HL-60 (cell line): ENCODE results near the gene CKMT1B.
"Not testable (repeated sequence)": the region's sequence is repeated elsewhere in the genome, so short reads cannot be mapped to it uniquely, and the experiment has no call there.

Experiments
- DNase-seq, 2 experiments: peaks; one replicate each; pipeline ENCODE4 v3.0.0-alpha.2; 2010 to 2020; ENCODE audit warnings: low read depth in 1 of 2, low spot score in 1 of 2
- H3K27ac ChIP-seq: fragments of 250-450 bp; sonication (Bioruptor Pico); replicated peaks from 2 replicates; pipeline ENCODE4 v1.5.1; 2020; ENCODE audit warnings: mild to moderate bottlenecking, moderate library complexity
- H3K27me3 ChIP-seq: fragments of 250-450 bp; sonication (Bioruptor Pico); 2 replicates; pipeline ENCODE4 v1.5.1; 2021; ENCODE audit warnings: mild to moderate bottlenecking, moderate library complexity; ENCODE audit not compliant: insufficient read depth, poor library complexity, severe bottlenecking
- H3K4me3 ChIP-seq: replicated peaks from 2 replicates; pipeline ENCODE4 v1.5.1; 2011; ENCODE audit warnings: mild to moderate bottlenecking, control low read depth, low read length; ENCODE audit not compliant: insufficient read depth
- GABPA ChIP-seq: IDR thresholded peaks from 2 replicates; pipeline ENCODE4 v1.6.1; 2012; ENCODE audit warnings: low read depth
- POLR2AphosphoS5 ChIP-seq: IDR thresholded peaks from 2 replicates; pipeline ENCODE4 v1.6.1; 2012; ENCODE audit warnings: low read depth
- SPI1 ChIP-seq: IDR thresholded peaks from 2 replicates; pipeline ENCODE4 v1.6.1; 2012; ENCODE audit warnings: low read depth, mild to moderate bottlenecking, borderline replicate concordance
- TF ChIP-seq, protein P1 (sequence below): IDR thresholded peaks from one replicate; pipeline ENCODE4 v1.5.1; 2011; ENCODE audit warnings: low read length, control low read depth, inconsistent platforms; ENCODE audit not compliant: insufficient read depth
- TF ChIP-seq, protein P2 (sequence below): IDR thresholded peaks from 2 replicates; pipeline ENCODE4 v1.6.1; 2012; ENCODE audit warnings: low read depth; ENCODE audit not compliant: insufficient replicate concordance

The CKMT1B gene

DNA sequence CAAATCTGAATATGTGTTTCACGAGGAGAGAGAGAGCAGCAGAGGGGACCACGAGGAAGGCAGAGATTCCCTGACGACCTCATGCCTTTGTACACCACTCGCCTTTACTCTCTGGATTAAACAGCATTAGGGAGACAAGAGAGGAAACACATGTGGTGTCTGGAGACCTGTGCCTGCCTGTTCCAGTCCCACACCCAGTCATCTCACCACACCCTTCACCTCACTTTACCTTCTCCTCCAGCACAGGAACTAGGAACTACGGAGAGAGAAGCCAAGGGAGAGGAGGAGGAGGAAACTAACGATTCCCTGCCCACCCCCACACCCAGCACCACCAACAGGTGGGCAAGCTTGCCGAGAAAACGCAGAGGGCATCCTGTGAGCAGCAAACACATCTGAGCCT is 986 bp upstream of the CKMT1B start:
- H3K27me3 ChIP-seq, DNase-seq, H3K27ac ChIP-seq, H3K4me3 ChIP-seq: not testable (repeated sequence)

DNA sequence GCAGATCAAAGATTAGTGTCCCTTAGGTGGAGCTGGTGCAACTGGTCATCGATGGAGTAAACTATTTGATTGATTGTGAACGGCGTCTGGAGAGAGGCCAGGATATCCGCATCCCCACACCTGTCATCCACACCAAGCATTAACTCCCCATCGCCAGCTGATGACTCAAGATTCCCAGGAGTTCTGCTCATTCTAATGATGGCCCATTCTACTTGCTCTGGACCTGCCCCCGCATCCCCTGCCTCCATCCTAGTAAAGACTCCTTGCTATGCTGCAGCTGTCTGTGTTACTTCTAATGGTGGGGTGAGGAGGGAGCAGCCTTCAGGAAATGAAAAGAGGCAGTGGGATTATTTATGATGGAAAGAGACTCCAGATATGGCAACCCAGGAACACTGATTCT is 5.3 kb downstream of the CKMT1B start:
- H3K27me3 ChIP-seq, H3K27ac ChIP-seq, H3K4me3 ChIP-seq, DNase-seq: not testable (repeated sequence)

DNA sequence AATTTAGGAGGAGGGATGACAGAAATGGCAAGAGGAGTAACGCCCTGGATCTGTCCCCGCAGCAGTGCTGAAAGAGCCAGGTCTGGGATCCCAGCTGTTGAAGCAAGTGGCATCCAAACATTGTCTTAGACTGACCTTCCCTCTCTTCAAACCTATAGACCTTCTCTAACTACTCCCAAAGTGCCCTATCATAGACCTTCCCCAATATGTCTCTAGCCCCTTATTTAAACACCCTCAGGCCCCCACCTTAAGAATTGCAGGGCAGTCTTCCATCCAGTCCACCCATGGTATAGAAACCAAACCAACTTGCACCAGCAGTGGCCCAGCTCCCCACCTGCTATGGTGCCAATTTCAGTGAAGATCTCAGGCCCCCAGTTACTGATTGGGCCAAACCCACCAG is 6.4 kb downstream of the CKMT1B start:
- not testable (repeated sequence) for H3K27ac ChIP-seq, H3K4me3 ChIP-seq, H3K27me3 ChIP-seq, DNase-seq

DNA sequence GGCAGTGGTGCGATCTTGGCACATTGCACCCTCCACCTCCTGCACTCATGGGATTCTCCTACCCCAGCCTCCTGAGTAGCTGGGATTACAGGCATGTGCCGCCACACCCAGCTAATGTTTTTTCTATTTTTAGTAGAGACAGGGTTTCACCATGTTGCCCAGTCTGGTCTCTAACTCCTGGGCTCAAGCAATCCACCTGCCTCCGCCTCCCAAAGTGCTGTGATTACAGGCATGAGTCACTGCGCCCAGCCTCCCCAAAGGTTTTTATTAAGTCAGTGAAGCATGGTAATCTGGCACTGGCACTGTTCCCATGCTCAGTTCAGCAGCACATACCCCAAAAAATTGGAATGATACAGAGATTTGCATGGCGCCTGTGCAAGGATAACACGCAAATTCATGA is 8.4 kb downstream of the CKMT1B start:
- DNase-seq, H3K27me3 ChIP-seq, H3K4me3 ChIP-seq, H3K27ac ChIP-seq: not testable (repeated sequence)

DNA sequence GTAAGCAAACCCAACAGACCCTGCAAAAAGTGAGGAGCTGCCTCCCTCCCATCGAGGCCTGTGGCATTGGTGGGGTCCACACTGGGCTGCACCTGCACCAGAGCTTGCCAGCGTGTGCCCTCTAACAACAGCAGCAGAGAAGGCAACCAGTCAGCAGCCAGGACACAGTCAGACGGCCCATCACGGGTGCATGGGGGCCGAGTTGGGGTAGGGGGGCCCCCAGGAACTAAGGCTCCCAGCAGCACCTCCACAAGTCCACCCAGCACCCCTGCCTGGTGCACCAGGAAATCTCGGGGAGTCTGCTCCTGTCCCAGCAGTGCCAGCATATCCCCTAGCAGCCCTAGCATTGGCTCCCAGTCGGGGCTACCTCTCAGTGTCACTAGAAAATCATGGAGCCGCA is 23.9 kb downstream of the CKMT1B start:
- DNase-seq, H3K27ac ChIP-seq, H3K27me3 ChIP-seq, H3K4me3 ChIP-seq: not testable (repeated sequence)

DNA sequence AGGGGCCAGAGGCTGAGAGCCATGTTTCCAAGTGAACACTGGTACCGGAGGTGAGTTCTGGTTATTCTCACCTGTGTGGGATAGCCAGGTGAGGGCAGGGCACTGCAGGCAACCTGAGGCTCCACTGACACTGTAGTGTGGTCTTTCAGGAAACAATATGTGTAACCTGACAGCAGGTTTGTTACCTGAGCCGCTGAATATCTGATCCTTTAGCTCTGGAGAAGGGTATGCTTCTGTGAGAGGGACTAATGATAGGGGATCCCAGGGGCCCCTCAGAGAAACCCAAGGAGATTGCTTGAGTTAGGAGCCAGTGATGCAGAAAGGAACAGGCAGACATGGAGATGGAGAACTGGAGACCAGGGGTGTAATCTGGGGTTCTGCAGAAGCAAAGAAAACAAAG is 24.9 kb downstream of the CKMT1B start, which contains the start of gene STRC:
Gene STRC, minus strand, starts transcription at position 101 of the 400 bp plus-strand sequence. Its CDS starts 78 bp downstream, at position 23.
- not testable (repeated sequence) for H3K27me3 ChIP-seq, H3K27ac ChIP-seq

DNA sequence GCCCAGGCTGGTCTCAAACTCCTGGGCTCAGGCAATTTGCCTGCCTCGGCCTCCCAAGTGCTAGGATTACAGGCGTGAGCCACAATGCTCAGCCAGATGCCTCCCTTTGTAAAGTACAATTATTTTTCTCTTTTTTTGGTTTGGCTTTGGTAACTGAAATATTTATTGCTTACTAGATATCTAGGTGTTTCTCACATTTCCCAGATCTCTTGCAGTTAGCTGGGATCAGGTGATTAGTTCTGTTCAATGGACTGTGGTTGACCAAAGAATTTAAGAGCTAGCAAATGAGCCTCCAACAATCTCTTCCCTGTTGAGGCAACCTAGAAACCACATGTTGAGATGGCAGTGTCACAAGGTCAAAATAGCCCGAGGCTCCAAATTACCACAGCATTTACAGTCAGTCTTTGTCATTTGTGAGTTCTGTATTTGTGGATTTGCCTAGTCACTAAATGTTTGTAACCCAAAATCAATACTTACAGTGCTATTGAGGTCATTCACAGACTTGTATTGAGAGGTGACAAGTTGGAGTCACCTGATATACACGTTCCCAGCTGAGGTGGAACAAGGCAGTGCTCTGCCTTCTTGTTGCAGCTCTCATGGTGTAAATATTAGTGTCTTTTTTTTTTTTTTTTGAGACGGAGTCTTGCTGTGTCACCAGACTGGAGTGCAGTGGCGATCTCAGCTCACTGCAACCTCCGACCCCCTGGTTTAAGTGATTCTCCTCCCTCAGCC is 28.4 kb downstream of the CKMT1B start:
- H3K27me3 ChIP-seq, H3K4me3 ChIP-seq, DNase-seq, H3K27ac ChIP-seq: not testable (repeated sequence)

More for the DNA sequence above, 24.9 kb downstream of the CKMT1B start, which contains the start of gene STRC:
- not testable (repeated sequence) for DNase-seq, H3K4me3 ChIP-seq

DNA sequence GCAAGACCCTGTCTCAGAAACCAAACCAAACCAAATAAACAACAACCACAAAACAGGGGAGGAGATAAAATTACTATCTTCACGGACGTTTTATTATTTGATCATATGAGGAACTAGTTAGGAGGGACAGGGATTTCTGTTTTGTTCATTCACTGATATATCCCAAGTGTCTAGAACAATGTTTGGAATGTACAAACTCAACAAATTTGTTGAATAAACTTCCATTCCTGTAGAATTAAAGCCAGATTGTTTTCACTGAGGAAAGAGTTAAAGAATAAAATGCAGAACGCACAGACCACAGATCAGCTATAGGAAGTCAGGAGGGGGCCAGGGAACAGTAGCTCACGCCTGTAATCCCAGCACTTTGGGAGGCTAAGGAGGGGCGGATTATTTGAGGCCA is 31.3 kb downstream of the CKMT1B start:
- Histone ChIP-seq H3K4me3 (no peak overlapping the region), H3K27ac (no peak overlapping the region), H3K27me3 (no peaks in the 10 kb centered on the region)
- DNase-seq = no peak
- TF ChIP-seq GABPA = no peak
- no peak for TF ChIP-seq SPI1
- TF ChIP-seq, protein P1, sequence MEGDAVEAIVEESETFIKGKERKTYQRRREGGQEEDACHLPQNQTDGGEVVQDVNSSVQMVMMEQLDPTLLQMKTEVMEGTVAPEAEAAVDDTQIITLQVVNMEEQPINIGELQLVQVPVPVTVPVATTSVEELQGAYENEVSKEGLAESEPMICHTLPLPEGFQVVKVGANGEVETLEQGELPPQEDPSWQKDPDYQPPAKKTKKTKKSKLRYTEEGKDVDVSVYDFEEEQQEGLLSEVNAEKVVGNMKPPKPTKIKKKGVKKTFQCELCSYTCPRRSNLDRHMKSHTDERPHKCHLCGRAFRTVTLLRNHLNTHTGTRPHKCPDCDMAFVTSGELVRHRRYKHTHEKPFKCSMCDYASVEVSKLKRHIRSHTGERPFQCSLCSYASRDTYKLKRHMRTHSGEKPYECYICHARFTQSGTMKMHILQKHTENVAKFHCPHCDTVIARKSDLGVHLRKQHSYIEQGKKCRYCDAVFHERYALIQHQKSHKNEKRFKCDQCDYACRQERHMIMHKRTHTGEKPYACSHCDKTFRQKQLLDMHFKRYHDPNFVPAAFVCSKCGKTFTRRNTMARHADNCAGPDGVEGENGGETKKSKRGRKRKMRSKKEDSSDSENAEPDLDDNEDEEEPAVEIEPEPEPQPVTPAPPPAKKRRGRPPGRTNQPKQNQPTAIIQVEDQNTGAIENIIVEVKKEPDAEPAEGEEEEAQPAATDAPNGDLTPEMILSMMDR = no peak
- no peak for TF ChIP-seq POLR2AphosphoS5
- TF ChIP-seq, protein P2, sequence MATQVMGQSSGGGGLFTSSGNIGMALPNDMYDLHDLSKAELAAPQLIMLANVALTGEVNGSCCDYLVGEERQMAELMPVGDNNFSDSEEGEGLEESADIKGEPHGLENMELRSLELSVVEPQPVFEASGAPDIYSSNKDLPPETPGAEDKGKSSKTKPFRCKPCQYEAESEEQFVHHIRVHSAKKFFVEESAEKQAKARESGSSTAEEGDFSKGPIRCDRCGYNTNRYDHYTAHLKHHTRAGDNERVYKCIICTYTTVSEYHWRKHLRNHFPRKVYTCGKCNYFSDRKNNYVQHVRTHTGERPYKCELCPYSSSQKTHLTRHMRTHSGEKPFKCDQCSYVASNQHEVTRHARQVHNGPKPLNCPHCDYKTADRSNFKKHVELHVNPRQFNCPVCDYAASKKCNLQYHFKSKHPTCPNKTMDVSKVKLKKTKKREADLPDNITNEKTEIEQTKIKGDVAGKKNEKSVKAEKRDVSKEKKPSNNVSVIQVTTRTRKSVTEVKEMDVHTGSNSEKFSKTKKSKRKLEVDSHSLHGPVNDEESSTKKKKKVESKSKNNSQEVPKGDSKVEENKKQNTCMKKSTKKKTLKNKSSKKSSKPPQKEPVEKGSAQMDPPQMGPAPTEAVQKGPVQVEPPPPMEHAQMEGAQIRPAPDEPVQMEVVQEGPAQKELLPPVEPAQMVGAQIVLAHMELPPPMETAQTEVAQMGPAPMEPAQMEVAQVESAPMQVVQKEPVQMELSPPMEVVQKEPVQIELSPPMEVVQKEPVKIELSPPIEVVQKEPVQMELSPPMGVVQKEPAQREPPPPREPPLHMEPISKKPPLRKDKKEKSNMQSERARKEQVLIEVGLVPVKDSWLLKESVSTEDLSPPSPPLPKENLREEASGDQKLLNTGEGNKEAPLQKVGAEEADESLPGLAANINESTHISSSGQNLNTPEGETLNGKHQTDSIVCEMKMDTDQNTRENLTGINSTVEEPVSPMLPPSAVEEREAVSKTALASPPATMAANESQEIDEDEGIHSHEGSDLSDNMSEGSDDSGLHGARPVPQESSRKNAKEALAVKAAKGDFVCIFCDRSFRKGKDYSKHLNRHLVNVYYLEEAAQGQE = no peak

DNA sequence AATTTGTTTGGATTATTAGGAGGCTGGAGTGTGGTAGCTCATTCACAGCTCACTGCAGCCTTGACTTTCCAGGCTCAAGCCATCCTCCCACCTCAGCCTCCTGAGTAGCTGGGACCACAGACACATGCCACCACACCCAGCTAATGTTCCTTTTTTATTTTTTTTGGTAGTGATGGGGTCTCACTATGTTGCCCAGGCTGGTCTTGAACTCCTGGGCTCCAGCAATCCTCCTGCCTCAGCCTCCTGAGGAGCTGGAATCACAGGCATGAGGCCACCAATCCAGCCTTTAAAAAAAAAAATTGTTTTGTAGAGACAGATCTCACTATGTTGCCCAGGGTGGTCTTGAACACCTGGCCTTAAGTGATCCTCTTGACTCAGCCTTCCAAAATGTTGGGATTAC is 33.1 kb downstream of the CKMT1B start:
- H3K27ac ChIP-seq, DNase-seq, H3K27me3 ChIP-seq, H3K4me3 ChIP-seq: not testable (repeated sequence)

DNA sequence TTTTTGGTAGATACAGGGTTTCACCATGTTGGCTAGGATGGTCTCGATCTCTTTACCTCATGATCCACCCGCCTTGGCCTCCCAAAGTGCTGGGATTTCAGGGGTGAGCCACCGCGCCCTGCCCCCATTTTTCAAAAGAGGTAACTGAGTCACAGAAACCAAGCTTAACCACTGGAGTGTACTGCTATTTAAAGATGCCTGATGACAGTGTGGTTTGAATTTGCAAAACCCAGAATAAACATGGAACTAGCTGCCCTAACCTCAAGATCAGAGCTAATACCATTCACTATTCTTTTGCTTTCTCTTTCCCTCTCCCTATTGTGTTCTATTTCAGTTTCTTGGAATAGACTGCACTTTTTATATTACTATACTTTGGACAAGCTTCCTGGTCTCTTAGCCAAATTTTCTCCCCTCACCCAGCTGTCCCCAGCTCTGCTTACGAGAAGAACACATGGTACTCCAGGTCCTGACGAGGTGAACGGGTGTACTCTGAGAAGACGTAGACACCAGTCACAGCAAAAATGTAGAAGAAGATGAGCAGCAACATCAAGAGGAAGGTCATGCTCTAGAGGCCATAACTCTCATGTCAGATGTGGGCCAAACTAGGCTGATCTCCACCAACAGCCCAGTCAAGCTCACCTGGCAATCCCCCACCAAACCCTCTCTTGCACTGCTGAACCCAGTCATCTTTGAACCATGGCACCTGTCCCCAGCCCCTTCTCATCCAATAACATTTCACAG is 44.8 kb downstream of the CKMT1B start:
- not testable (repeated sequence) for DNase-seq, H3K27ac ChIP-seq, H3K27me3 ChIP-seq, H3K4me3 ChIP-seq
